B cell (primary cell): ENCODE results near the gene SMURF1. TPM values are rescaled to one million over a fixed set of nuclear protein-coding genes. Genes with fewer than 3 reads are reported as not detected.

Experiments used
- ATAC-seq: fragments of 200-7000 bp; cut with Tn5 transposase; one replicate; pipeline ENCODE4 v1.10.0; 2021; ENCODE audit warnings: low read depth, mild to moderate bottlenecking, moderate number of reproducible peaks, moderate library complexity
- CTCF ChIA-PET: fragments of 350-600 bp; sonication (Branson Sonifier 250); formaldehyde crosslinking; loops from one replicate; lab custom pipeline; 2021; ENCODE audit warnings: antibody characterized with exemption, inconsistent platforms; lab: Charles Lee
- POLR2A ChIA-PET: fragments of 350-600 bp; sonication (Branson Sonifier 250); formaldehyde crosslinking; loops from one replicate; lab custom pipeline; 2021; ENCODE audit warnings: antibody characterized with exemption; lab: Charles Lee
- DNase-seq: peaks from one replicate; pipeline ENCODE4 v3.0.0; 2013
- H2AFZ ChIP-seq: 2 replicates; pipeline ENCODE4 v1.6.1; 2012; ENCODE audit warnings: mild to moderate bottlenecking, low read depth, low read length; ENCODE audit not compliant: insufficient read depth, poor library complexity, severe bottlenecking
- H3K27ac ChIP-seq, 2 donors: 1 replicate in 1 of 2; 2 replicates in 1 of 2; pipeline ENCODE4 v1.5.1; 2012 to 2013; ENCODE audit warnings: low read length in 2 of 2, mild to moderate bottlenecking in 2 of 2, moderate library complexity in 1 of 2
- H3K27me3 ChIP-seq, 4 experiments: fragments of 200-600 bp in 1 of 4; sonication (generic) in 1 of 4; replicated peaks in 1 of 4; 1 replicate in 2 of 4; 2 replicates in 2 of 4; pipeline versions ENCODE4 v1.6.1 to v1.7.0; 2013 to 2016; ENCODE audit warnings: low read length in 3 of 4, mild to moderate bottlenecking in 2 of 4, mixed read lengths in 1 of 4, moderate library complexity in 1 of 4; ENCODE audit not compliant: insufficient read depth in 4 of 4, control insufficient read depth in 3 of 4; ENCODE audit errors: control extremely low read depth in 1 of 4
- H3K36me3 ChIP-seq, 2 experiments: replicated peaks in 1 of 2; 1 replicate in 1 of 2; 2 replicates in 1 of 2; pipeline versions ENCODE4 v1.6.1 to v1.7.1; 2013; ENCODE audit warnings: low read length in 1 of 2; ENCODE audit not compliant: insufficient read depth in 2 of 2, control insufficient read depth in 1 of 2; ENCODE audit errors: control extremely low read depth in 1 of 2, extremely low read depth in 1 of 2
- H3K4me1 ChIP-seq, 2 donors: fragments of 200-600 bp in 1 of 2; sonication (generic) in 1 of 2; 1 replicate in 1 of 2; 2 replicates in 1 of 2; pipeline versions ENCODE4 v1.5.1 to v1.6.1; 2013 to 2017; ENCODE audit warnings: low read length in 2 of 2; ENCODE audit not compliant: control insufficient read depth in 2 of 2, insufficient read depth in 2 of 2
- H3K4me2 ChIP-seq: replicated peaks from 2 replicates; pipeline ENCODE3; 2012; ENCODE audit warnings: mild to moderate bottlenecking, low read depth, low read length; ENCODE audit not compliant: poor library complexity, severe bottlenecking
- H3K4me3 ChIP-seq, 5 experiments: fragments of 200-600 bp in 1 of 5; sonication (generic) in 1 of 5; 1 replicate in 3 of 5; 2 replicates in 2 of 5; pipeline versions ENCODE4 v1.5.1 to v1.7.0; 2011 to 2016; ENCODE audit warnings: low read length in 4 of 5, mild to moderate bottlenecking in 4 of 5, low read depth in 2 of 5, control low read depth in 1 of 5, moderate library complexity in 1 of 5; ENCODE audit not compliant: insufficient read depth in 1 of 5; ENCODE audit errors: control extremely low read depth in 1 of 5, extremely low read depth in 1 of 5
- H3K79me2 ChIP-seq: fragments of 200-600 bp; sonication (generic); one replicate; pipeline ENCODE4 v1.6.0; 2016; ENCODE audit warnings: low read length; ENCODE audit not compliant: control insufficient read depth, insufficient read depth
- H3K9ac ChIP-seq: fragments of 200-600 bp; sonication (generic); 2 replicates; pipeline ENCODE4 v1.6.1; 2017; ENCODE audit warnings: mild to moderate bottlenecking, low read length, moderate library complexity
- H3K9me3 ChIP-seq, 3 donors: one replicate each; pipeline versions ENCODE4 v1.6.1 to v1.7.1; 2013; ENCODE audit warnings: low read length in 2 of 3; ENCODE audit not compliant: control insufficient read depth in 2 of 3, insufficient read depth in 1 of 3; ENCODE audit errors: control extremely low read depth in 1 of 3
- H4K20me1 ChIP-seq: 2 replicates; pipeline ENCODE4 v1.6.0; 2012; ENCODE audit warnings: mild to moderate bottlenecking, low read length; ENCODE audit not compliant: insufficient read depth, control insufficient read depth, poor library complexity, severe bottlenecking
- H3K27ac Mint-ChIP-seq: one replicate; pipeline ENCODE4 v1.8.0; 2021; ENCODE audit warnings: mixed read lengths
- H3K27me3 Mint-ChIP-seq: one replicate; pipeline ENCODE4 v1.8.0; 2021; ENCODE audit warnings: mixed read lengths
- H3K4me1 Mint-ChIP-seq: one replicate; pipeline ENCODE4 v1.8.0; 2021; ENCODE audit warnings: mixed read lengths
- H3K4me3 Mint-ChIP-seq: one replicate; pipeline ENCODE4 v1.8.0; 2021; ENCODE audit warnings: mixed read lengths
- H3K9me3 Mint-ChIP-seq: one replicate; pipeline ENCODE4 v1.8.0; 2022; ENCODE audit warnings: mixed read lengths; ENCODE audit not compliant: insufficient read depth
- EZH2 ChIP-seq: IDR thresholded peaks from 2 replicates; pipeline ENCODE4 v1.6.1; 2012; ENCODE audit warnings: borderline replicate concordance, low read depth, mild to moderate bottlenecking, moderate library complexity, low read length; ENCODE audit not compliant: insufficient read depth, poor library complexity, severe bottlenecking
- WGBS: methylation state at CpG from one replicate; pipeline ENCODE4 v1.1.5; 2013; ENCODE audit warnings: missing lambda C conversion rate; ENCODE audit not compliant: insufficient coverage; 5-methylcytosine and 5-hydroxymethylcytosine counted together
- intact Hi-C: fragments of 100-400 bp; cut with micrococcal nuclease; formaldehyde crosslinking; loops from one replicate; pipeline ENCODE4 v1.10.0; 2022
- polyA plus RNA-seq: library from polyadenylated mRNA; depleted of rRNA; stranded (reverse); fragments of >200 nt; gene quantifications from 2 replicates; pipeline ENCODE4 v1.2.3, GENCODE V29; 2012
- total RNA-seq, 2 donors: library from RNA; stranded (reverse); fragments of 120-200 nt in 1 of 2; gene quantifications; 1 replicate in 1 of 2; 2 replicates in 1 of 2; pipeline versions ENCODE4 v1.2.3 to v1.2.4, GENCODE V29; 2013 to 2022
- TF ChIP-seq, protein P1 (sequence below): fragments of 200-600 bp; IDR thresholded peaks from one replicate; pipeline ENCODE4 v1.8.0; 2022; ENCODE audit warnings: antibody characterized with exemption, mild to moderate bottlenecking

Gene SMURF1
- total and polyA plus RNA-seq, 2 donors (not counting 1 experiment from before 2014, with no cell fraction given) = 7.5 to 28.6 TPM

DNA sequence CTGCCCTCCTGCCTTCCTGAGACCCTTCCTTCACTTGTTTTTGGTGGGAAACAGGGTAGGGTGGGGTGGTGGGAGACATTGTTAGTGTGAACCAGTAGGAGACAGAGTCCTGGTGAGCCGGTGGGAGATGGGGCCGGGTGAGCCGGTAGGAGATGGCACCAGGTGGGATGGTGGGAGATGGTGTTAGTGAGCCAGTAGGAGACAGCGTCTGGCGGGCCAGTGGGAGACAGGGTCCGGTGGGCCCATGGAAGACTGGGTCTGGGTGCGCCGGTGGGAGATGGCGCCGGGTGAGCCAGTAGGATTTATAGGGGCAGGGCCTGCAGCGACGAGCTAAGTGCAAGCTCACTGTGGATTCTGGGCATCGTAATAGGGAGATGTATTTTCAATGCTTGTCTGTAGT lies 148.8 kb downstream of the SMURF1 start:
- H3K4me3 ChIP-seq = no peak overlapping the region
- Mint-ChIP-seq H3K4me3 (no peak overlapping the region), H3K27me3 (no peaks in the 10 kb centered on the region), H3K9me3 (no peaks in the 10 kb centered on the region), H3K27ac (no peak overlapping the region), H3K4me1 (peaks cover 7% of the 10 kb centered on the region)
- intact Hi-C loops = no loop called here
- no peaks in the 10 kb centered on the region for H4K20me1 ChIP-seq
- ATAC-seq (no peak), DNase-seq (no peak)
- ChIA-PET CTCF (no interaction called here), POLR2A (no interaction called here)
- H3K27me3 ChIP-seq = no peaks in the 10 kb centered on the region
- 97% methylated on average over 10 of the region's 13 CpGs for WGBS
- no peaks in the 10 kb centered on the region for H3K9me3 ChIP-seq
- no peak overlapping the region for H3K4me2 ChIP-seq
- H3K4me1 ChIP-seq = no peaks in the 10 kb centered on the region
- peaks cover 4% of the 10 kb centered on the region for H3K79me2 ChIP-seq
- TF ChIP-seq, protein P1, sequence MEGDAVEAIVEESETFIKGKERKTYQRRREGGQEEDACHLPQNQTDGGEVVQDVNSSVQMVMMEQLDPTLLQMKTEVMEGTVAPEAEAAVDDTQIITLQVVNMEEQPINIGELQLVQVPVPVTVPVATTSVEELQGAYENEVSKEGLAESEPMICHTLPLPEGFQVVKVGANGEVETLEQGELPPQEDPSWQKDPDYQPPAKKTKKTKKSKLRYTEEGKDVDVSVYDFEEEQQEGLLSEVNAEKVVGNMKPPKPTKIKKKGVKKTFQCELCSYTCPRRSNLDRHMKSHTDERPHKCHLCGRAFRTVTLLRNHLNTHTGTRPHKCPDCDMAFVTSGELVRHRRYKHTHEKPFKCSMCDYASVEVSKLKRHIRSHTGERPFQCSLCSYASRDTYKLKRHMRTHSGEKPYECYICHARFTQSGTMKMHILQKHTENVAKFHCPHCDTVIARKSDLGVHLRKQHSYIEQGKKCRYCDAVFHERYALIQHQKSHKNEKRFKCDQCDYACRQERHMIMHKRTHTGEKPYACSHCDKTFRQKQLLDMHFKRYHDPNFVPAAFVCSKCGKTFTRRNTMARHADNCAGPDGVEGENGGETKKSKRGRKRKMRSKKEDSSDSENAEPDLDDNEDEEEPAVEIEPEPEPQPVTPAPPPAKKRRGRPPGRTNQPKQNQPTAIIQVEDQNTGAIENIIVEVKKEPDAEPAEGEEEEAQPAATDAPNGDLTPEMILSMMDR = no peak
- TF ChIP-seq EZH2 = no peak
- H2AFZ ChIP-seq = no peak overlapping the region
- no peak overlapping the region for H3K27ac ChIP-seq
- H3K9ac ChIP-seq = no peak overlapping the region
- peaks cover 3 to 85% of the 10 kb centered on the region in 2 experiments for H3K36me3 ChIP-seq

GRCh38 chr7:98994046-98994944 lies 149.6 kb downstream of the SMURF1 start:
- Mint-ChIP-seq H3K4me3 (no peak overlapping the region), H3K27me3 (no peaks in the 10 kb centered on the region), H3K9me3 (no peaks in the 10 kb centered on the region), H3K27ac (no peak overlapping the region), H3K4me1 (peaks cover 7% of the 10 kb centered on the region)
- H3K4me1 ChIP-seq = no peaks in the 10 kb centered on the region
- TF ChIP-seq, protein P1 = no peak
- no peak for TF ChIP-seq EZH2
- no peak for ATAC-seq
- no peak overlapping the region for H3K27ac ChIP-seq
- peaks cover 4% of the 10 kb centered on the region for H3K79me2 ChIP-seq
- peaks cover 3 to 90% of the 10 kb centered on the region in 2 experiments for H3K36me3 ChIP-seq
- no peaks in the 10 kb centered on the region for H4K20me1 ChIP-seq
- 91% methylated on average over 28 of the region's 34 CpGs for WGBS
- no peaks in the 10 kb centered on the region for H3K9me3 ChIP-seq
- CTCF ChIA-PET = interaction anchor here (1.0 kb wide), 1 partner anchor 10 kb away, joined by 3 read pairs; no protein-coding TSS in a partner anchor
- POLR2A ChIA-PET = no interaction called here
- no peak overlapping the region for H3K4me3 ChIP-seq
- no peaks in the 10 kb centered on the region for H3K27me3 ChIP-seq
- no peak for DNase-seq
- no peak overlapping the region for H2AFZ ChIP-seq
- no peak overlapping the region for H3K4me2 ChIP-seq
- intact Hi-C loops = no loop called here
- H3K9ac ChIP-seq = no peak overlapping the region
